Measurements from ENCODE around the gene GALNT11.

GRCh38 chr7:152115021-152115718, 89.7 kb downstream of the GALNT11 start:
- TF ChIP-seq EZH2 (IDR thresholded peaks at IDR 0.05) (no peak), POLR2AphosphoS5 (IDR thresholded peaks at IDR 0.05; ENCODE audit: borderline replicate concordance, low read depth, low read length) (no peak), FOXP2 (optimal IDR thresholded peaks at IDR 0.05; ENCODE audit: control extremely low read depth, extremely low read length, insufficient read depth) (no peak)
